K562 (cell line): ENCODE results near the gene AP2M1. TPM values are rescaled to one million over a fixed set of nuclear protein-coding genes. Genes with fewer than 3 reads are reported as not detected.

Experiments used
- CREBBP ChIP-seq: IDR thresholded peaks from one replicate; pipeline ENCODE4 v1.6.1; 2012; ENCODE audit warnings: low read depth, mild to moderate bottlenecking, control low read depth, inconsistent platforms, low read length
- E2F5 ChIP-seq: sonication (generic); formaldehyde crosslinking; IDR thresholded peaks from 2 replicates; pipeline ENCODE4 v1.8.0; 2022; ENCODE audit warnings: mild to moderate bottlenecking, missing genetic modification reagents
- ESRRB ChIP-seq: fragments of 250-450 bp; sonication (Bioruptor Pico); IDR thresholded peaks from 2 replicates; pipeline ENCODE4 v1.5.0; 2020; ENCODE audit warnings: mild to moderate bottlenecking, moderate library complexity, borderline replicate concordance
- HMG20B ChIP-seq: fragments of 250-450 bp; sonication (Bioruptor Pico); IDR thresholded peaks from 2 replicates; pipeline ENCODE4 v1.5.0; 2021; ENCODE audit warnings: mild to moderate bottlenecking
- KLF13 ChIP-seq: fragments of 450-650 bp; IDR thresholded peaks from 2 replicates; pipeline ENCODE4 v1.6.1; 2016; ENCODE audit warnings: missing genetic modification characterization, low read depth, mild to moderate bottlenecking, missing compliant biosample characterization, moderate library complexity, borderline replicate concordance
- MEF2A ChIP-seq: IDR thresholded peaks from 2 replicates; pipeline ENCODE4 v1.6.1; 2011; ENCODE audit warnings: low read depth, mild to moderate bottlenecking, low read length, moderate library complexity; ENCODE audit not compliant: control insufficient read depth
- NCOR1 ChIP-seq: fragments of 450-650 bp; IDR thresholded peaks from 2 replicates; pipeline ENCODE4 v1.6.1; 2016; ENCODE audit warnings: mild to moderate bottlenecking, moderate library complexity
- NFIC ChIP-seq: fragments of 450-650 bp; IDR thresholded peaks from 2 replicates; pipeline ENCODE4 v1.6.1; 2017; ENCODE audit warnings: mild to moderate bottlenecking, inconsistent platforms
- NR2F6 ChIP-seq: fragments of 450-650 bp; formaldehyde crosslinking; IDR thresholded peaks from 2 replicates; pipeline ENCODE4 v1.4.0; 2020; ENCODE audit warnings: mild to moderate bottlenecking
- POLR2A ChIP-seq: fragments of 450-650 bp; conservative IDR thresholded peaks from 2 replicates; pipeline ENCODE4 v1.6.1; 2016
- POLR2G ChIP-seq: fragments of 200-400 bp; formaldehyde crosslinking; IDR thresholded peaks from 2 replicates; pipeline ENCODE4 v1.6.1; 2017; ENCODE audit warnings: low read depth, mild to moderate bottlenecking, antibody characterized with exemption, low read length, moderate library complexity
- RBFOX2 ChIP-seq: fragments of 200-400 bp; formaldehyde crosslinking; IDR thresholded peaks from 2 replicates; pipeline ENCODE4 v1.6.1; 2017; ENCODE audit warnings: low read depth, mild to moderate bottlenecking, low read length, moderate library complexity
- RCOR1 ChIP-seq, 2 experiments: IDR thresholded peaks; 2 replicates each; pipeline ENCODE4 v1.6.1; 2012; ENCODE audit warnings: low read depth in 2 of 2, low read length in 2 of 2, borderline replicate concordance in 1 of 2, improper control_type of control experiment in 1 of 2
- SMARCC2 ChIP-seq: fragments of 450-650 bp; IDR thresholded peaks from 2 replicates; pipeline ENCODE4 v1.6.1; 2017; ENCODE audit warnings: antibody characterized with exemption, moderate library complexity, mild to moderate bottlenecking, low read depth
- SREBF2 ChIP-seq: sonication (generic); formaldehyde crosslinking; IDR thresholded peaks from 2 replicates; pipeline ENCODE4 v1.4.0; 2020; ENCODE audit warnings: mild to moderate bottlenecking, missing genetic modification reagents
- STAT5A ChIP-seq: IDR thresholded peaks from 2 replicates; pipeline ENCODE4 v1.6.1; 2012; ENCODE audit warnings: low read length, inconsistent platforms, borderline replicate concordance
- ZNF23 ChIP-seq: fragments of 250-450 bp; sonication (Bioruptor Pico); IDR thresholded peaks from 2 replicates; pipeline ENCODE4 v1.4.0; 2020; ENCODE audit warnings: mild to moderate bottlenecking
- ZNF263 ChIP-seq: sonication (generic); formaldehyde crosslinking; IDR thresholded peaks from 2 replicates; pipeline ENCODE4 v1.8.0; 2022; ENCODE audit warnings: mild to moderate bottlenecking, missing genetic modification reagents, borderline replicate concordance
- ZNF41 ChIP-seq: fragments of 250-450 bp; sonication (Bioruptor Pico); conservative IDR thresholded peaks from 2 replicates; pipeline ENCODE4 v1.4.0; 2020; ENCODE audit warnings: mild to moderate bottlenecking
- ZNF586 ChIP-seq: fragments of 450-650 bp; formaldehyde crosslinking; conservative IDR thresholded peaks from 2 replicates; pipeline ENCODE4 v1.4.0; 2020; ENCODE audit warnings: mild to moderate bottlenecking, moderate library complexity
- ZNF589 ChIP-seq: fragments of 200-800 bp; sonication (Bioruptor generic); IDR thresholded peaks from 2 replicates; pipeline ENCODE4 v1.6.1; 2016; ENCODE audit warnings: low read depth, missing genetic modification characterization, missing compliant biosample characterization
- ZNF764 ChIP-seq: fragments of 250-450 bp; sonication (Bioruptor Pico); IDR thresholded peaks from 2 replicates; pipeline ENCODE4 v1.4.0; 2020; ENCODE audit warnings: low read depth, mild to moderate bottlenecking, moderate library complexity
- ZSCAN32 ChIP-seq: fragments of 450-650 bp; formaldehyde crosslinking; IDR thresholded peaks from 2 replicates; pipeline ENCODE4 v1.4.0; 2020; ENCODE audit warnings: mild to moderate bottlenecking, moderate library complexity
- polyA plus RNA-seq, 8 experiments: library from polyadenylated mRNA; depleted of rRNA in 4 of 8; stranded (reverse) in 5 of 8; unstranded in 3 of 8; fragments of >200 nt; fragmentation: Nextera tagmentation in 2 of 8; fragmentation: Illumina TruSeq in 1 of 8; extraction: Ambion mirVana in 2 of 8; extraction: Trizol in 1 of 8; gene quantifications; 2 replicates each; pipeline versions ENCODE4 v1.2.1 to v1.2.3, GENCODE V29; 2011 to 2014; ENCODE audit warnings: inconsistent platforms in 1 of 8, missing spikeins in 1 of 8
- total RNA-seq, 7 experiments: library from RNA; depleted of rRNA in 6 of 7; stranded (reverse); fragments of >200 nt in 6 of 7; fragmentation: Illumina TruSeq in 2 of 7; extraction: Trizol in 2 of 7; gene quantifications; 2 replicates each; pipeline versions ENCODE4 v1.2.1 to v1.2.3, GENCODE V29; 2011 to 2021; ENCODE audit warnings: low replicate concordance in 1 of 7
- TF ChIP-seq, protein P1 (sequence below), 3 experiments: IDR thresholded peaks in 2 of 3; conservative IDR thresholded peaks in 1 of 3; 2 replicates each; pipeline ENCODE4 v1.5.1; 2011 to 2012; ENCODE audit warnings: low read length in 3 of 3, mild to moderate bottlenecking in 3 of 3, control low read depth in 2 of 3, improper control_type of control experiment in 1 of 3, inconsistent platforms in 1 of 3, low read depth in 1 of 3, mixed read lengths in 1 of 3, moderate library complexity in 1 of 3; ENCODE audit not compliant: insufficient read depth in 2 of 3
- TF ChIP-seq, protein P2 (sequence below), 3 experiments: fragments of 200-800 bp in 1 of 3; sonication (Bioruptor generic) in 1 of 3; sonication (generic) in 1 of 3; formaldehyde crosslinking in 1 of 3; IDR thresholded peaks; 2 replicates each; pipeline versions ENCODE4 v1.6.1 to v1.8.0; 2016 to 2022; ENCODE audit warnings: mild to moderate bottlenecking in 2 of 3, missing compliant biosample characterization in 2 of 3, missing genetic modification characterization in 2 of 3, missing genetic modification reagents in 1 of 3

Gene AP2M1
- total and polyA plus RNA-seq, 9 of the 15 experiments (the other 6 are each of a cell fraction or from before 2014, with no cell fraction given), result 118 to 505 (median 296) TPM

DNA sequence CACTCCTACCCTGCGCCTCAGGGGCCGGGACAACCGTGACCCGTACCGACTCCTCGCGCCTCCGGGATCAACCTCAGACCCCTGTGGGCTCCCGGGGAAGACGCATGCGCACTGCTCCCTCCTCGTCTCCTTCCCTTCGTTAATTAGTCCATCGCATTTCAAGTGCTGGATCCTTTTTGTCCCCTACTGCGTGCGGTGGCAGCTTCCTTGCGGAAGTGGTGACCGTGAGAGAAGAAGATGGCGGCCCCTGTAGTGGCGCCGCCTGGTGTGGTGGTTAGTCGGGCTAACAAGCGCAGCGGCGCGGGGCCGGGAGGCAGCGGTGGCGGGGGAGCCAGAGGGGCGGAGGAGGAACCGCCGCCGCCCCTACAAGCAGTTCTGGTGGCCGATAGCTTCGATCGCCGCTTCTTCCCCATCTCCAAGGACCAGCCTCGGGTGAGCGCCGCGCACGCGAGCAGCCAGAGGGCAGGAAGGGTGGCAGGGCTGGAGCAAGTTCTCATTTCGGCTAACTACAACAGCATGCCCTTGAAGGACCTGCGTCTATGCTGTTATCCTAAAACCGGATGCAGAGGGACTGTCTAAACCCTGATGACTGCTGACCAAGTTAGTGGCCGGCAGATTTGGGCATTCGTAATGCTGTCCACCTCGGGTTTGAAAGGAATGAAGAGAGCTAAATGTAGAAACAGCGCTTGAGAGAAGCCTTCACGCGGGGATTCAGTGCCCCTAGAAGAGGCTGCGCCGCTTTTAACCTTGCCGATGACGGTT, 39.3 kb upstream of the AP2M1 start, which contains the start of gene EIF2B5 (continued):
- TF ChIP-seq POLR2G (peak; percentile 98), E2F5 (peak; percentile 73; the same call in 1 of the 2 replicates), ZNF586 (CRISPR knock-in tag) (no peak), ZNF23 (CRISPR knock-in tag) (no peak), SREBF2 (CRISPR knock-in tag) (no peak), STAT5A (no peak), NFIC (peak; percentile 51), CREBBP (no peak), ZNF263 (CRISPR knock-in tag) (no peak), ESRRB (CRISPR knock-in tag) (no peak), ZSCAN32 (CRISPR knock-in tag) (no peak), ZNF589 (CRISPR knock-in tag) (0 out of 2 replicates have a peak, but pooled peaks have one; percentile 19), SMARCC2 (no peak), NCOR1 (peak; percentile 44; the same call in 1 of the 2 replicates), RCOR1 (IDR thresholded peaks at IDR 0.05; ENCODE audit: borderline replicate concordance in 1 of 2, low read depth in 2 of 2, low read length in 2 of 2) (peak in 1 of 2 experiments; percentile 76; a peak in 2 of 4 replicates), KLF13 (tag) (no peak), POLR2A (peak; percentile 92), ZNF764 (CRISPR knock-in tag) (no peak), RBFOX2 (peak; percentile 97), NR2F6 (CRISPR knock-in tag) (no peak), MEF2A (peak; percentile 44; the same call in 1 of the 2 replicates), ZNF41 (CRISPR knock-in tag) (no peak), HMG20B (no peak)
- TF ChIP-seq, protein P1, sequence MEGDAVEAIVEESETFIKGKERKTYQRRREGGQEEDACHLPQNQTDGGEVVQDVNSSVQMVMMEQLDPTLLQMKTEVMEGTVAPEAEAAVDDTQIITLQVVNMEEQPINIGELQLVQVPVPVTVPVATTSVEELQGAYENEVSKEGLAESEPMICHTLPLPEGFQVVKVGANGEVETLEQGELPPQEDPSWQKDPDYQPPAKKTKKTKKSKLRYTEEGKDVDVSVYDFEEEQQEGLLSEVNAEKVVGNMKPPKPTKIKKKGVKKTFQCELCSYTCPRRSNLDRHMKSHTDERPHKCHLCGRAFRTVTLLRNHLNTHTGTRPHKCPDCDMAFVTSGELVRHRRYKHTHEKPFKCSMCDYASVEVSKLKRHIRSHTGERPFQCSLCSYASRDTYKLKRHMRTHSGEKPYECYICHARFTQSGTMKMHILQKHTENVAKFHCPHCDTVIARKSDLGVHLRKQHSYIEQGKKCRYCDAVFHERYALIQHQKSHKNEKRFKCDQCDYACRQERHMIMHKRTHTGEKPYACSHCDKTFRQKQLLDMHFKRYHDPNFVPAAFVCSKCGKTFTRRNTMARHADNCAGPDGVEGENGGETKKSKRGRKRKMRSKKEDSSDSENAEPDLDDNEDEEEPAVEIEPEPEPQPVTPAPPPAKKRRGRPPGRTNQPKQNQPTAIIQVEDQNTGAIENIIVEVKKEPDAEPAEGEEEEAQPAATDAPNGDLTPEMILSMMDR (IDR thresholded peaks at IDR 0.05 in 2 of 3, conservative IDR thresholded peaks at IDR 0.05 in 1 of 3; ENCODE audit: insufficient read depth in 2 of 3, low read depth in 1 of 3, low read length in 3 of 3), result peak; percentile 29 to 49 (median 31); a peak in 5 of 6 replicates
- TF ChIP-seq, protein P2, sequence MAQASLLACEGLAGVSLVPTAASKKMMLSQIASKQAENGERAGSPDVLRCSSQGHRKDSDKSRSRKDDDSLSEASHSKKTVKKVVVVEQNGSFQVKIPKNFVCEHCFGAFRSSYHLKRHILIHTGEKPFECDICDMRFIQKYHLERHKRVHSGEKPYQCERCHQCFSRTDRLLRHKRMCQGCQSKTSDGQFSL (CRISPR knock-in tag; IDR thresholded peaks at IDR 0.05), result no peak
- TF ChIP-seq, protein P2 (tag; IDR thresholded peaks at IDR 0.05), result no peak; a peak in 1 of 4 replicates
